Ammon's horn (tissue), 1 donor: ENCODE data around the gene SMAD3.

Experiments used
- DNase-seq: peaks from one replicate; pipeline ENCODE4 v3.0.0-alpha.2; 2016; ENCODE audit warnings: low spot score

The SMAD3 gene

GRCh38 chr15:67097930-67098740 is 32.7 kb downstream of the SMAD3 start:
- DNase-seq = no peak

DNA sequence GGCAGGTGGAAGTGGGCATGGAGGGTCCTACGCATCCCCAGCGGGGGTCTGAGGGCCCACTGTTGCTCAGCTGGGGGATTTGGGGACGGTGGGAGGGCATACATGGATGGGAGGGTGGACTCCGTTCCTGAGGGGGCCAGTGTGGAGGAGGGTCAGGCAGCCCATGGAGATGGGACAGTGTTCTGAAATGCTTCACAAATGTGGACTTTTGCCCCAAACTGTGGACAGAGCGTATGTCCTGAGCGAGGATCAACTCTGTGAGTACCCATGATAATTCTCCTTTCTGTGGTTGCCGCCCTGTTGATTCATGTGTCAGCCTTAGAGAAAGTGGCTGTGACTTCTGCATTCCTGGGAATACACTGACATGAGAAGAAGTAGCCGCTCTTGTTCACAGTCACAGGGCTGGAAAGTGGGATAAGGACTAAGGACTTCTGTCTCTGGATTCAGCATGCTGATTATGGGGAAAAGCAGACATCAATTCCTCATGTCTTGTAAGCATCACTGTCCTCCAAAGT is 33.4 kb downstream of the SMAD3 start:
- DNase-seq = no peak

DNA sequence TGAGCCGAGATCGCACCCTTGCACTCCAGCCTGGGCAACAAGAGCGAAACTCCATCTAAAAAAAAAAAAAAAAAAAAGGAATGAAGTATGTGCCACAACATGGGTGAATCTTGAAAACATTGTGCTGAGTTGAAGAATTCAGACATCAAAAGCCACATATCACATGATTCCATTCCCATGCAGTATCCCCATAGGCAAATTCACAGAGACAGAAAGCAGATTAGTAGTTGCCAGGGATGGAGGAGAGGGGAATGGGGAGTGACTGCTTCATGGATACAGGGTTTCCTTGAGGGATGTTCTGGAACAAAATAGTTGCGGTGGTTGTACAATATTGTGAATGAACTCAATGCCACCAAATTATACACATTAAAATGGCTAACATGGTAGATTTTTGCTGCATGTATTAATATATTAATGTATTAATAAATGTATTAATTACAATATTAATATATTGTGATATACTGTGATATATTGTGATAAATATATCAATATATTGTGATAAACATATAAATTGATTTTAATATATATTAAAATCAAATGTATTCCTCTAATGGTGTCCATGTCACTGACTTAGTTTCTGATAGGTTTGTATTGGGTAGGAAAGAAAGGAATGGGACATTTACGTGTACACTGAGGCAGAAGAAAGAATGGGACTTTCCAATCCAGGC is 34.9 kb downstream of the SMAD3 start:
- DNase-seq = no peak

DNA sequence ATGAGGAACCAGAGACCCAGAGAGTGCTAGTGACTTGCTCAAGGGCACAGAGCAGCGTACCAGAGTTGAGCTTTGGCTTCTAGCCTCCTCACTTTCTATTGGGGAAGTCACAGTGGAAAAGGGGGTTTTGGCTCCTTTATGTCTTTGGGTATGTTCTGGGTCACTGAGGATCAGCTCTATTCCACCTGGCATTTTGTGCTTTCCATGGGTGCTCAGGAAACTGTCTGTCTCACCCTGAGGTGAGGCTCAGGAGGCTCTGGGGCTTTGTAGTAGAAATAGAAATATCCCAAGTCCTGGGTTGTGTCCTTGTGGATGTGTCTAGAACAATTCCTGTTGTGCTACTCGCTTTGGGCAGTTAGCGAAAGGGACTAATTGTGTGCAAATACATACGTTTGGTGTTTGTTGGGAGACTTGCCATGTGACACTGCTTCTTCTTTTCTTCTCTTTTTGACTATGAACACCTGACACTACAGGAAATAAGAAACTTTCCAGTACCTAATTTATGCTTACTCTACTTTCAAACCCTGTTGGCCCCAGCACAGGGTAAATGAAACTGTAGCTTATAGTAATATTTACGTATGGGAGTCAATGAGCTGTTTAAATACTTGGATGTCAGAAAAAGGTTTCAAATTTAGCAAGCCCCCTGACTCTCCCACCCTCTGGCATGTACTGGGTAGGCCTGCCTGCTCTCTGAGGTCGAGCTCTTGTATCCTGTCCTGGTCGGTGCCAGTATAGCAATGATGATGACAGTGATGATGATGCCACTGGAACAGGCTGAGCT is 35.6 kb downstream of the SMAD3 start:
- DNase-seq = no peak

GRCh38 chr15:67101911-67102598 is 36.7 kb downstream of the SMAD3 start:
- no peak for DNase-seq

- no peak for DNase-seq
Observed at GRCh38 chr15:67102599-67102929, 37.2 kb downstream of the SMAD3 start.

GRCh38 chr15:67103021-67103420 is 37.6 kb downstream of the SMAD3 start:
- no peak for DNase-seq

- no peak for DNase-seq
Observed at GRCh38 chr15:67103432-67103831, 38.0 kb downstream of the SMAD3 start.

- DNase-seq = no peak
Observed at GRCh38 chr15:67103869-67104268, 38.5 kb downstream of the SMAD3 start.

- DNase-seq = no peak
Observed at GRCh38 chr15:67104510-67104909, 39.1 kb downstream of the SMAD3 start.

DNA sequence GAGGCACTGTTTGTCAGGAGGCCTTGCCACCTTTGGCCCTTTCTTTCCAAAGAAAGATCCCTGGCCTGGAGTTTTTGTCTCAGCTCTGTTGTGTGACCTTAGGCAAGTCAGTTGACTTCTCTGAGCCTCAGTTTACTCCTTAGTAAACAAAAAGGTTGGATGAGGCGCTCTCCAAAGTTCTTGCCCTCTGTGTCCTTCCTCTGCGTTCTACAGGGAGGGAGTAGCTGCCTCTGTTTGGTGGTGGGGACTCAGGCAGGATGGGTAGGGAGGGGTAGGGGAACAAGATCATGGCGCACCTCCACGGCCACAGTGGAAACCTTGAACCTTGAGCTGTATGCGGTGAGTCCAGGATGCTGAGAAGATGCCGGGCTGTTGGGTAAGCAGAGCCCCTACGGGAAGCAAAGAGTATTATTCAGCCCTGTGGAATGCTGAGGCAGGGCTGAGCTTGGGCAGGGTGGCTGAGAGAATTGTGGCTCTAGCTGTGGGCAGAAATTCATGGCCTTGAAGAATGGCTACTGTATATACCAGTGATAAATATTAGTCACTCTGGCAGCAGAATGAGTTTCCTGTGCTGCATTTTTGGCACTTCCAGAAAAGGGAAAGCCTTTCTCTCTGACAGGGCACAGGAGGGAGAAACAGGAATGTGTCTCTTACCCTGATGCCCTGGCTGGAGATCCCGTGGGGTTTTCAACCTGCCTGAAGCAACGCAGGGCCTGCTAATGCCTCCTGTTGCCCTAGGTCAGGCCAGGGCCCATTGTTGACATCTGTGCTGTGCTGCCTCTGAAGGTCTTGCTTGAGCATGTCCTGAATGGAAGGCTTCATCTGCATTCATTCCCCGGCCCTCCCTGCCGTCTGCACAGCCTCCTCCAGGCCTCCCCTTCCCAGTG is 39.9 kb downstream of the SMAD3 start:
- no peak for DNase-seq

DNA sequence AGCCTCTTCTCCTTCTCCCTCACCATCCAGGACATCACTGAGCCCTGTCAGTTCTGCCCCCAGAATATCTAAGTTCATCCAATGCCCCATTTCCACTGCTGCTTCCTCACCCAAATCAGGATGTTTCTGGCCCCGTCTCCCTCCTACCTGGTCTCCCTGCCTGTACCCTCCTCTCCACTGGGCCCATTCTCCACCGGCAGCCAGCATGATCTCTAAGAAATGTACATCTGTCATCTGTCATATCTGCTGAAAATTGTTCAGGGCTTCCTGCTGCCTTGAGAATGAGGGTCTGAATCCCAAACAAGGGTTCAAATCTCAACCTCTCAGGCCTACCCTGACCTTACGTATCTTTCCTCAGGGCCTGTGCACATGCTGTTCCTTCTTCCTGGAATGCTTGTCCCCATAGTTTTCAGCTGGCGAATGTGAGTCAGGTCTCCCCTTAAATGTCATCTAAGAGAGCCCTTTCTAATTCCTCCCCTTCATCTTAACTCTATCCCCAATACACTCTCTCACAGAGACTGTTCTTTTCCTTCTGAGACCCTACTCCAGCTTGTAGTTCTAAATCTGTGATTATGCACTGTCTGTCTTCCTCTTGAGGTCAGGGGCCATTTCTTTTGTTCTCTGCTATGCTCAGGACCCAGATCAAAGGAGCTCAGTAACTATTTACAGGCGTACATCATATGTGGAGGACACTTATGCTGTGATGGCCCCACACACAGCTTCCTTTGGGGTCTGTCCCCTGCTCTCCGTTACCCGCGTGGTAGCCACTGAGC is 40.8 kb downstream of the SMAD3 start:
- DNase-seq = no peak

- no peak for DNase-seq
Observed at GRCh38 chr15:67106764-67107013, 41.3 kb downstream of the SMAD3 start.

- no peak for DNase-seq
Observed at GRCh38 chr15:67107014-67107812, 41.8 kb downstream of the SMAD3 start.

- no peak for DNase-seq
Observed at GRCh38 chr15:67108122-67108961, 42.9 kb downstream of the SMAD3 start.

DNA sequence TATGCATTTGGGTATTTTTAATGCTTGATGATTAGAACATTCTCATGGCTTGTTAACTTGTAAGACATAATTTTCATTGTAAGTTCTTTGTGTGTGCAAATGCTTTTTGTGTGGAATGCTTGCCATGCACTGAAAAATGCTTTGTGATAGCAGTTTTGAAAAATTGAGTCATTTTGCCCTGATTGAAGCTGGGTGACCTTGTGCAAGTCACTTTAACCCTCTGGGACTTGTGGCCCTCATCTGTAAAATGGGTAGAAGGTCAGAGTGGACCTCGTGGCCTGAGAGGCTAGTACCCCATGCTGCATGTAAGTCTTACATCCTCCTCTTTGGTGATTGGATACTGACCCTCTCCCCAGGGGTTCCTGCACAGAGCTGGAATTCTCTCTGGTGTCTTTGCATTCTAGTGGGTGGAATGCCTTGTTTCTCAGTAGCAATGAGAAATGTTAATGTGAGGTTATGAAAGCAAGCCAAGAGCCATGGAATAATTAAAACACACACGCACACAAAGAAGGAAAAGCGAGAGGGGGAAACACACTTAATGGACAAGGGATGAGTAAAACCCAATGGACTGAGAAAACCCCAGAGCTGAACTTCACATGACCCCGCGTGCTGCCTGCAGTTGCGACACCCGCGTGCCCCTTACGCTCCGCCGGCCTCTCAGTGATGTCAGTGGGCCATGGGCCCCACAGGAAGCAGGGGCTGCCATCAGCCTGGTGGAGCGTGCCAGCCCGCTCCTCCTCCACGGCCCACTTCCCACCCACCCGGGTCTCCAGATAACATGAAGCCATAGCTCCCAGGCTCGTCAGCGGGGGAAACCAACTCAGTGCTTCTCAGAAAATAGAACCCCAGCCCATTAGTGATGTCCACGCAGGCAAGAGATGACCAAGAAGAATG is 44.0 kb downstream of the SMAD3 start:
- no peak for DNase-seq

DNA sequence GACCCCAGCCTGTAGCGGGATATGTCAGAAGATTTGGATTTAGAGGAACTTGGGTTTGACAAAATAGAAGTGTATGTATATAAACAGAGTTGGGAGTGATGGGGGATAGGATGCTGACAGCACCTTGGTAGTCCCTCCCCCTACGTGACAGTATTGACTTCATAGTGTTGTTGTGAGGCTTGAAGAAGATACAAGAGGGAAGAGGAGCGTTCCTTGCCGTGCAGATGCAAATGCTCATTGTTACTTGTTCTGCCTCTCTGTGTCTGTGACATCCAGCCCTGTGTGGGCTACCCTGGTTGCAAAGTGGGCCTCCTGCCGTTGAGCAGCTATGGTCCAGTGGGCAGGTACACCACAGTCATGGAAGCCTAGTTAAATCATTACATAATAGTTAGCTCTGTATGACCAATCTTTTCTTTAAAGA is 45.0 kb downstream of the SMAD3 start:
- no peak for DNase-seq
